NB4 (cell line): ENCODE data around the gene HP.

Source experiments
- POLR2A ChIP-seq: IDR thresholded peaks from 2 replicates; pipeline ENCODE4 v1.6.1; 2011; ENCODE audit warnings: mild to moderate bottlenecking; ENCODE audit not compliant: insufficient read length; ENCODE audit errors: extremely low read depth
- TF ChIP-seq, protein P1 (sequence below): IDR thresholded peaks from one replicate; pipeline ENCODE4 v1.5.1; 2012; ENCODE audit warnings: low read depth, low read length

DNA sequence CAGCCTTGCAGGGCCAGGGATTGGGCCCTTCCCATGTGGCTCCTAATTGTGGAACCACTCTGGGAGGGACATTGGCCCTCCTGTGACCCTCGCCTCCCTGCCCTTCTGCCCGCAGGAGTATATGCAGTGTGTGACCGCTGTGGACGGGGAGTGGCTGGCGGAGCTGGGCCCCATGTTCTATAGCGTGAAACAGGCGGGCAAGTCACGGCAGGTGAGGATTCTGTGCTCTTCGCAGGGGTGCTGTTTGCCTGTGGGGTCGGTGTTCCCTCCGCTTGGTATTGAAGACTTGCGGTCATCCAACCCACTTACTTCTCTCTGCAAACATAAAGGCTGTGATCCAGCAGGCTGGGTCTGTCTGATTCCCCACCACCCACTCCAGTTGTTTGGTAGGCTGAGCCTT, 55.0 kb downstream of the HP start:
- TF ChIP-seq, protein P1, sequence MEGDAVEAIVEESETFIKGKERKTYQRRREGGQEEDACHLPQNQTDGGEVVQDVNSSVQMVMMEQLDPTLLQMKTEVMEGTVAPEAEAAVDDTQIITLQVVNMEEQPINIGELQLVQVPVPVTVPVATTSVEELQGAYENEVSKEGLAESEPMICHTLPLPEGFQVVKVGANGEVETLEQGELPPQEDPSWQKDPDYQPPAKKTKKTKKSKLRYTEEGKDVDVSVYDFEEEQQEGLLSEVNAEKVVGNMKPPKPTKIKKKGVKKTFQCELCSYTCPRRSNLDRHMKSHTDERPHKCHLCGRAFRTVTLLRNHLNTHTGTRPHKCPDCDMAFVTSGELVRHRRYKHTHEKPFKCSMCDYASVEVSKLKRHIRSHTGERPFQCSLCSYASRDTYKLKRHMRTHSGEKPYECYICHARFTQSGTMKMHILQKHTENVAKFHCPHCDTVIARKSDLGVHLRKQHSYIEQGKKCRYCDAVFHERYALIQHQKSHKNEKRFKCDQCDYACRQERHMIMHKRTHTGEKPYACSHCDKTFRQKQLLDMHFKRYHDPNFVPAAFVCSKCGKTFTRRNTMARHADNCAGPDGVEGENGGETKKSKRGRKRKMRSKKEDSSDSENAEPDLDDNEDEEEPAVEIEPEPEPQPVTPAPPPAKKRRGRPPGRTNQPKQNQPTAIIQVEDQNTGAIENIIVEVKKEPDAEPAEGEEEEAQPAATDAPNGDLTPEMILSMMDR, result no peak
- TF ChIP-seq POLR2A, result no peak
